Astrocyte (in vitro differentiated cells and primary cell): ENCODE data around the gene TSPEAR.
A peak's percentile ranks its signal among the peaks of the same experiment; 100 is the strongest.

Experiments
- EZH2 ChIP-seq: IDR thresholded peaks from 2 replicates; pipeline ENCODE4 v1.6.1; 2012; ENCODE audit warnings: mild to moderate bottlenecking, low read length, inconsistent platforms; ENCODE audit not compliant: insufficient read depth
- TF ChIP-seq, protein P1 (sequence below): IDR thresholded peaks from 2 replicates; pipeline ENCODE4 v1.5.1; 2011; ENCODE audit warnings: low read depth, mild to moderate bottlenecking, inconsistent platforms, low read length, moderate library complexity; ENCODE audit not compliant: insufficient read depth

DNA sequence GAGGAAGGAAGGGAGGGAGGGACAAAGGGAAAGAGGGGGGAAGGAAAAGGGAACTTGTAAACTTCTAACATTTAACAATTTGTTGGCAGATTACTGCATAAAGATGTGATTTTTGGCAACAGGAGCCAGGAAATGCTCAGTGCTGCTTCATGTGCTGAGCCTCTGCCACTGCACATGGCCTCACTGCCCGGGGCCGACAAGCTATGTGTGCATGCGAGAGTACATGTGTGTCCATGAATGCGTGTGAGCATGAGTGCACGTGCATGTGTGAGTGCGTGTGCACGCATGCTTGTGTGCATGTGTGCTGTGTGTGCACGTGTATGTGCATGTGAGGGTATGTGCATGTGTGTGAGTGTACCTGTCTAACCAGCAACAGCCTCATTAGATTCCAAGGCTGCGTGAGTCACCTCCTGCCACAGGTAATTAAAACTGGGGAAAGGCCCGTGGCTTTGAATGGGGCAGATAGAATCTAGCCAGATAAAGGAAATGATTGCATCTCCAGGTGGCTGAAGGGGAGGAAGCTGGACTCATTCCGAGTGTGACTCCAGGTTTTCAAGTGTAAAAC is 41.4 kb upstream of the TSPEAR start:
- TF ChIP-seq, protein P1, sequence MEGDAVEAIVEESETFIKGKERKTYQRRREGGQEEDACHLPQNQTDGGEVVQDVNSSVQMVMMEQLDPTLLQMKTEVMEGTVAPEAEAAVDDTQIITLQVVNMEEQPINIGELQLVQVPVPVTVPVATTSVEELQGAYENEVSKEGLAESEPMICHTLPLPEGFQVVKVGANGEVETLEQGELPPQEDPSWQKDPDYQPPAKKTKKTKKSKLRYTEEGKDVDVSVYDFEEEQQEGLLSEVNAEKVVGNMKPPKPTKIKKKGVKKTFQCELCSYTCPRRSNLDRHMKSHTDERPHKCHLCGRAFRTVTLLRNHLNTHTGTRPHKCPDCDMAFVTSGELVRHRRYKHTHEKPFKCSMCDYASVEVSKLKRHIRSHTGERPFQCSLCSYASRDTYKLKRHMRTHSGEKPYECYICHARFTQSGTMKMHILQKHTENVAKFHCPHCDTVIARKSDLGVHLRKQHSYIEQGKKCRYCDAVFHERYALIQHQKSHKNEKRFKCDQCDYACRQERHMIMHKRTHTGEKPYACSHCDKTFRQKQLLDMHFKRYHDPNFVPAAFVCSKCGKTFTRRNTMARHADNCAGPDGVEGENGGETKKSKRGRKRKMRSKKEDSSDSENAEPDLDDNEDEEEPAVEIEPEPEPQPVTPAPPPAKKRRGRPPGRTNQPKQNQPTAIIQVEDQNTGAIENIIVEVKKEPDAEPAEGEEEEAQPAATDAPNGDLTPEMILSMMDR, result peak; percentile 6
- no peak for TF ChIP-seq EZH2
